HepG2 (cell line): ENCODE data around the gene EIF2AK2.
"Not testable (repeated sequence)": the region's sequence is repeated elsewhere in the genome, so short reads cannot be mapped to it uniquely, and the experiment has no call there.

Experiments
- ATF3 ChIP-seq: sonication (generic); formaldehyde crosslinking; IDR thresholded peaks from 2 replicates; pipeline ENCODE4 v1.4.0; 2020; ENCODE audit warnings: missing genetic modification reagents
- CTCF ChIP-seq: sonication (generic); formaldehyde crosslinking; IDR thresholded peaks from 2 replicates; pipeline ENCODE4 v1.5.0; 2020; ENCODE audit warnings: mild to moderate bottlenecking, missing genetic modification reagents, moderate library complexity
- JUN ChIP-seq: sonication (generic); formaldehyde crosslinking; IDR thresholded peaks from 2 replicates; pipeline ENCODE4 v1.4.0; 2020; ENCODE audit warnings: mild to moderate bottlenecking, missing genetic modification reagents
- POLR2AphosphoS5 ChIP-seq: IDR thresholded peaks from 2 replicates; pipeline ENCODE4 v1.6.1; 2012; ENCODE audit warnings: low read depth, low read length
- REPIN1 ChIP-seq: sonication (generic); formaldehyde crosslinking; IDR thresholded peaks from 2 replicates; pipeline ENCODE4 v1.8.0; 2022; ENCODE audit warnings: missing genetic modification reagents, low read depth, mild to moderate bottlenecking, borderline replicate concordance
- TAF1 ChIP-seq: sonication (generic); formaldehyde crosslinking; IDR thresholded peaks from 2 replicates; pipeline ENCODE4 v1.4.0; 2020; ENCODE audit warnings: missing genetic modification reagents
- ZNF121 ChIP-seq: sonication (generic); formaldehyde crosslinking; IDR thresholded peaks from 2 replicates; pipeline ENCODE4 v1.5.0; 2020; ENCODE audit warnings: mild to moderate bottlenecking, missing genetic modification reagents
- ZNF138 ChIP-seq: sonication (generic); formaldehyde crosslinking; IDR thresholded peaks from 2 replicates; pipeline ENCODE4 v1.5.0; 2020; ENCODE audit warnings: mild to moderate bottlenecking, low read depth, missing genetic modification reagents
- ZNF609 ChIP-seq: sonication (generic); formaldehyde crosslinking; IDR thresholded peaks from 2 replicates; pipeline ENCODE4 v1.4.0; 2020; ENCODE audit warnings: mild to moderate bottlenecking, missing genetic modification reagents, borderline replicate concordance

- not testable (repeated sequence) for TF ChIP-seq ATF3 (CRISPR knock-in tag); POLR2AphosphoS5; REPIN1 (CRISPR knock-in tag); TAF1; JUN (CRISPR knock-in tag); ZNF121; ZNF609 (CRISPR knock-in tag); CTCF (CRISPR knock-in tag); ZNF138
These were observed 48.4 kb upstream of the EIF2AK2 start for GRCh38 chr2:37205071-37205661.
